IMR-90 (cell line): ENCODE results near the gene RYR2. TPM values are rescaled to one million over a fixed set of nuclear protein-coding genes. Genes with fewer than 3 reads are reported as not detected.

Source experiments
- ATAC-seq: fragments of 200-7000 bp; cut with Tn5 transposase; 2 replicates; pipeline ENCODE4 v1.9.1; 2020; ENCODE audit warnings: low read depth, mild to moderate bottlenecking, moderate library complexity
- BruUV-seq: library from RNA; stranded (reverse); fragments of 400-500 nt; replicated peaks from 2 replicates; lab custom pipeline; 2021; lab: Mats Ljungman, UMichigan
- CTCF ChIA-PET: fragments of 300-600 bp; formaldehyde crosslinking; extraction: SDS; loops from one replicate; lab custom pipeline; 2021; ENCODE audit warnings: antibody characterized with exemption; lab: Yijun Ruan, JAX
- POLR2A ChIA-PET: fragments of 300-600 bp; sonication (Branson Sonifier 250); formaldehyde crosslinking; loops from one replicate; lab custom pipeline; 2022; ENCODE audit warnings: antibody characterized with exemption; ENCODE audit not compliant: unreplicated experiment; lab: Charles Lee
- DNase-seq: peaks from one replicate; pipeline ENCODE4 v3.0.0; 2013
- H2AFZ ChIP-seq: replicated peaks from 2 replicates; pipeline ENCODE3; 2013; ENCODE audit warnings: low read length, mild to moderate bottlenecking; ENCODE audit not compliant: poor library complexity
- H2AK5ac ChIP-seq: 2 replicates; pipeline ENCODE4 v1.6.1; 2013; ENCODE audit warnings: low read depth, low read length, inconsistent platforms
- H2AK9ac ChIP-seq: replicated peaks from 2 replicates; pipeline ENCODE3; 2013; ENCODE audit warnings: mild to moderate bottlenecking, low read depth, low read length, moderate library complexity; ENCODE audit not compliant: poor library complexity
- H2BK120ac ChIP-seq: 2 replicates; pipeline ENCODE4 v1.6.1; 2013; ENCODE audit warnings: low read depth, low read length, inconsistent platforms
- H2BK15ac ChIP-seq: 3 replicates; pipeline ENCODE4 v1.6.1; 2013; ENCODE audit warnings: low read depth, low read length, inconsistent platforms
- H2BK20ac ChIP-seq: 2 replicates; pipeline ENCODE4 v1.6.1; 2013; ENCODE audit warnings: low read depth, mild to moderate bottlenecking, inconsistent platforms, low read length, moderate library complexity
- H2BK5ac ChIP-seq: 2 replicates; pipeline ENCODE4 v1.6.1; 2013; ENCODE audit warnings: mild to moderate bottlenecking, low read depth, low read length, inconsistent platforms; ENCODE audit not compliant: poor library complexity, severe bottlenecking
- H3K14ac ChIP-seq: replicated peaks from 2 replicates; pipeline ENCODE4 v1.6.1; 2013; ENCODE audit warnings: low read depth, low read length, inconsistent platforms
- H3K18ac ChIP-seq: 2 replicates; pipeline ENCODE4 v1.6.1; 2013; ENCODE audit warnings: low read depth, low read length, control low read depth
- H3K23ac ChIP-seq: 2 replicates; pipeline ENCODE4 v1.6.1; 2013; ENCODE audit warnings: low read depth, low read length, inconsistent platforms
- H3K27ac ChIP-seq: 2 replicates; pipeline ENCODE4 v1.5.1; 2013; ENCODE audit warnings: mild to moderate bottlenecking, control low read depth, low read length; ENCODE audit not compliant: insufficient read depth
- H3K27me3 ChIP-seq: 2 replicates; pipeline ENCODE4 v1.6.1; 2013; ENCODE audit warnings: low read length; ENCODE audit not compliant: control insufficient read depth, insufficient read depth
- H3K36me3 ChIP-seq: 2 replicates; pipeline ENCODE4 v1.6.1; 2013; ENCODE audit warnings: low read length, mixed read lengths; ENCODE audit not compliant: control insufficient read depth, insufficient read depth
- H3K4ac ChIP-seq: 2 replicates; pipeline ENCODE4 v1.6.1; 2013; ENCODE audit warnings: low read depth, low read length, inconsistent platforms
- H3K4me1 ChIP-seq: 2 replicates; pipeline ENCODE4 v1.6.1; 2013; ENCODE audit warnings: low read length, mixed read lengths; ENCODE audit not compliant: control insufficient read depth, insufficient read depth
- H3K4me2 ChIP-seq: 2 replicates; pipeline ENCODE4 v1.6.1; 2013; ENCODE audit warnings: low read depth, mild to moderate bottlenecking, control low read depth, low read length, moderate library complexity
- H3K4me3 ChIP-seq: 2 replicates; pipeline ENCODE4 v1.5.1; 2013; ENCODE audit warnings: low read depth, mild to moderate bottlenecking, control low read depth, low read length, moderate library complexity; ENCODE audit not compliant: insufficient read depth
- H3K56ac ChIP-seq: 2 replicates; pipeline ENCODE4 v1.6.1; 2013; ENCODE audit warnings: low read length, inconsistent platforms; ENCODE audit not compliant: insufficient read depth; ENCODE audit errors: extremely low read depth
- H3K79me1 ChIP-seq, 2 experiments: 2 replicates each; pipeline ENCODE4 v1.6.1; 2013; ENCODE audit warnings: low read length in 2 of 2, inconsistent platforms in 1 of 2, low read depth in 1 of 2
- H3K9ac ChIP-seq: 2 replicates; pipeline ENCODE4 v1.6.1; 2013; ENCODE audit warnings: low read depth, low read length, control low read depth
- H3K9me1 ChIP-seq: 2 replicates; pipeline ENCODE4 v1.6.1; 2013; ENCODE audit warnings: low read length, inconsistent platforms; ENCODE audit not compliant: insufficient read depth
- H3K9me3 ChIP-seq: 2 replicates; pipeline ENCODE4 v1.6.1; 2013; ENCODE audit warnings: low read length; ENCODE audit not compliant: control insufficient read depth, insufficient read depth
- H4K20me1 ChIP-seq: 2 replicates; pipeline ENCODE4 v1.6.1; 2013; ENCODE audit warnings: low read length, inconsistent platforms; ENCODE audit not compliant: insufficient read depth
- H4K5ac ChIP-seq: 2 replicates; pipeline ENCODE4 v1.6.1; 2013; ENCODE audit warnings: mild to moderate bottlenecking, low read depth, low read length, control low read depth
- H4K8ac ChIP-seq, 2 experiments: 2 replicates each; pipeline ENCODE4 v1.6.1; 2013; ENCODE audit warnings: low read depth in 2 of 2, low read length in 2 of 2, control low read depth in 1 of 2, inconsistent platforms in 1 of 2
- H4K91ac ChIP-seq: 2 replicates; pipeline ENCODE4 v1.6.1; 2013; ENCODE audit warnings: low read depth, low read length, inconsistent platforms; ENCODE audit not compliant: insufficient read depth
- MAFK ChIP-seq: IDR thresholded peaks from 2 replicates; pipeline ENCODE4 v1.6.1; 2012; ENCODE audit warnings: low read depth, low read length, improper control_type of control experiment
- NFE2L2 ChIP-seq: fragments of 150-350 bp; IDR thresholded peaks from 2 replicates; pipeline ENCODE4 v1.6.1; 2016; ENCODE audit warnings: low read depth, mild to moderate bottlenecking, low read length
- RFX5 ChIP-seq: IDR thresholded peaks from 2 replicates; pipeline ENCODE4 v1.8.0; 2012; ENCODE audit warnings: low read depth, mild to moderate bottlenecking, low read length, moderate library complexity
- WGBS, 2 experiments: methylation state at CpG; one replicate each; pipeline versions ENCODE4 v1.1.5 to v1.1.7; 2013; ENCODE audit warnings: missing lambda C conversion rate in 2 of 2; ENCODE audit not compliant: insufficient read length in 1 of 2; ENCODE audit errors: extremely low coverage in 2 of 2; 5-methylcytosine and 5-hydroxymethylcytosine counted together
- dilution Hi-C: fragments of 300-500 bp; cut with HindIII; formaldehyde crosslinking; loops from one replicate; pipeline ENCODE4 v1.14.3; 2018; ENCODE audit warnings: low sequenced_read_pairs; ENCODE audit not compliant: unreplicated experiment
- in situ Hi-C: fragments of 300-500 bp; cut with MboI; formaldehyde crosslinking; loops from 3 replicates; pipeline ENCODE4 v1.14.3; 2019; ENCODE audit warnings: low sequenced_read_pairs, inconsistent platforms, mixed read lengths
- intact Hi-C: fragments of 100-400 bp; cut with micrococcal nuclease; formaldehyde crosslinking; loops from 2 replicates; pipeline ENCODE4 v1.10.0; 2022
- polyA plus RNA-seq, 3 experiments: library from polyadenylated mRNA; depleted of rRNA; stranded (reverse); fragments of >200 nt; gene quantifications; 2 replicates each; pipeline ENCODE4 v1.2.3, GENCODE V29; 2012; ENCODE audit warnings: low replicate concordance in 1 of 3
- total RNA-seq: library from RNA; depleted of rRNA; stranded (reverse); fragments of >200 nt; gene quantifications from 2 replicates; pipeline ENCODE4 v1.2.3, GENCODE V29; 2012
- TF ChIP-seq, protein P1 (sequence below): conservative IDR thresholded peaks from 2 replicates; pipeline ENCODE4 v1.5.1; 2012; ENCODE audit warnings: mild to moderate bottlenecking, low read depth, low read length, improper control_type of control experiment
- TF ChIP-seq, protein P2 (sequence below): fragments of 150-350 bp; IDR thresholded peaks from 2 replicates; pipeline ENCODE4 v1.6.1; 2017; ENCODE audit warnings: mild to moderate bottlenecking, antibody characterized with exemption, low read length, low read depth

RYR2 gene
- total and polyA plus RNA-seq, 2 of the 4 experiments (the other 2 are of a cell fraction), result not detected

DNA sequence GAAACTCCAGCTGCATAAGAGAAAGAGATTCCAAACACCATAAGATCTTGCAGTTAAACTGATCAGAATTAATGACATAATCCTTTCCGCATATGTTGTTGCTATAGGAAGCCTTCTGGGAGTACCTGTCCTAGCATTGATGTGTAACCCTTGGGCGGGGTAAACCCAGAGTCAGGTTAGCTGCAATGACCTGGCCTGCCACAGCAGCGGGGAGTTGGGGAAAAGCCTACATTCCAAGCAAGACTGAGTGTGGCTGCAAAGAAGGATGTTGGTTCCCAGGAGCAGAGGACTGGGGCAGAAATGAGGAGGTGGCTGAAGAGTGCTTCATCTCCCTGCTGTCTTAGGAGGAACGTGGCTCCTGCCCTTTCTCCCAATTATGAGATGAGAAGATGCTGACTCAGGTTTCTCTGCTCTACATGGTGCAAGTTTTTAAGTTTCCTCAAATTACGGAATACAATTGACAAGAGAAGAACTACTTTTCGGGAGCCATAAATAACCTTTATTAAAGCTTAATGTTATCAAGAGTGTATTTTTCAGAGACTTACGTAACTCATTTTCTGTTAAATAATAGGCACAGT, 142.1 kb downstream of the RYR2 start:
- CTCF ChIA-PET, result interaction anchor here (0.6 kb wide), 1 partner anchor 186 kb away, joined by 5 read pairs; no protein-coding TSS in a partner anchor
- POLR2A ChIA-PET, result no interaction called here
- WGBS, 2 experiments, result 39% methylated on average over 3 of the region's 7 CpGs; no CpG with 5 or more reads in 1 of the 2 experiments
- in situ Hi-C loops, result no loop called here
- H3K79me1 ChIP-seq, result no peaks in the 10 kb centered on the region
- H2BK20ac ChIP-seq, result no peak overlapping the region
- no peak overlapping the region for H3K4ac ChIP-seq
- intact Hi-C loops, result no loop called here
- H3K27me3 ChIP-seq, result no peaks in the 10 kb centered on the region
- no peaks in the 10 kb centered on the region for H3K4me1 ChIP-seq
- H3K9ac ChIP-seq, result no peak overlapping the region
- no peaks in the 10 kb centered on the region for H3K36me3 ChIP-seq
- no peak overlapping the region for H4K91ac ChIP-seq
- no TSS peak for BruUV-seq
- H4K5ac ChIP-seq, result no peak overlapping the region
- no peak overlapping the region for H2AK5ac ChIP-seq
- ATAC-seq, result no peak
- H2AFZ ChIP-seq, result no peak overlapping the region
- no peak overlapping the region for H4K8ac ChIP-seq
- H3K9me1 ChIP-seq, result no peaks in the 10 kb centered on the region
- H3K9me3 ChIP-seq, result peaks cover 9% of the 10 kb centered on the region
- H3K27ac ChIP-seq, result no peak overlapping the region
- H4K20me1 ChIP-seq, result no peaks in the 10 kb centered on the region
- H2BK15ac ChIP-seq, result no peak overlapping the region
- no peak overlapping the region for H2AK9ac ChIP-seq
- H3K18ac ChIP-seq, result no peak overlapping the region
- H2BK120ac ChIP-seq, result no peak overlapping the region
- no peak overlapping the region for H3K56ac ChIP-seq
- H3K4me3 ChIP-seq, result no peak overlapping the region
- TF ChIP-seq, protein P1, sequence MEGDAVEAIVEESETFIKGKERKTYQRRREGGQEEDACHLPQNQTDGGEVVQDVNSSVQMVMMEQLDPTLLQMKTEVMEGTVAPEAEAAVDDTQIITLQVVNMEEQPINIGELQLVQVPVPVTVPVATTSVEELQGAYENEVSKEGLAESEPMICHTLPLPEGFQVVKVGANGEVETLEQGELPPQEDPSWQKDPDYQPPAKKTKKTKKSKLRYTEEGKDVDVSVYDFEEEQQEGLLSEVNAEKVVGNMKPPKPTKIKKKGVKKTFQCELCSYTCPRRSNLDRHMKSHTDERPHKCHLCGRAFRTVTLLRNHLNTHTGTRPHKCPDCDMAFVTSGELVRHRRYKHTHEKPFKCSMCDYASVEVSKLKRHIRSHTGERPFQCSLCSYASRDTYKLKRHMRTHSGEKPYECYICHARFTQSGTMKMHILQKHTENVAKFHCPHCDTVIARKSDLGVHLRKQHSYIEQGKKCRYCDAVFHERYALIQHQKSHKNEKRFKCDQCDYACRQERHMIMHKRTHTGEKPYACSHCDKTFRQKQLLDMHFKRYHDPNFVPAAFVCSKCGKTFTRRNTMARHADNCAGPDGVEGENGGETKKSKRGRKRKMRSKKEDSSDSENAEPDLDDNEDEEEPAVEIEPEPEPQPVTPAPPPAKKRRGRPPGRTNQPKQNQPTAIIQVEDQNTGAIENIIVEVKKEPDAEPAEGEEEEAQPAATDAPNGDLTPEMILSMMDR, result no peak
- TF ChIP-seq, protein P2, sequence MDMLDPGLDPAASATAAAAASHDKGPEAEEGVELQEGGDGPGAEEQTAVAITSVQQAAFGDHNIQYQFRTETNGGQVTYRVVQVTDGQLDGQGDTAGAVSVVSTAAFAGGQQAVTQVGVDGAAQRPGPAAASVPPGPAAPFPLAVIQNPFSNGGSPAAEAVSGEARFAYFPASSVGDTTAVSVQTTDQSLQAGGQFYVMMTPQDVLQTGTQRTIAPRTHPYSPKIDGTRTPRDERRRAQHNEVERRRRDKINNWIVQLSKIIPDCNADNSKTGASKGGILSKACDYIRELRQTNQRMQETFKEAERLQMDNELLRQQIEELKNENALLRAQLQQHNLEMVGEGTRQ, result no peak
- TF ChIP-seq NFE2L2 (no peak), RFX5 (no peak), MAFK (peak; percentile 77)
- H3K14ac ChIP-seq, result no peak overlapping the region
- dilution Hi-C loops, result no loop called here
- H3K23ac ChIP-seq, result no peak overlapping the region
- no peak for DNase-seq
- no peak overlapping the region for H2BK5ac ChIP-seq
- H3K4me2 ChIP-seq, result no peak overlapping the region
